HG02970 (cell line): ENCODE measurements around the gene MAVS.

Source experiments
- ATAC-seq: cut with Tn5 transposase; IDR thresholded peaks from one replicate; pipeline ENCODE4 v1.9.1; 2021; ENCODE audit warnings: mild to moderate bottlenecking, moderate library complexity, moderate number of reproducible peaks; ENCODE audit not compliant: unreplicated experiment, low FRiP score

Gene MAVS

GRCh38 chr20:3846740-3847428 lies at the start of gene MAVS:
MAVS (plus strand) TSS chr20:3846834; CDS start chr20:3854625, 7,791 bp downstream.
- peak; percentile 91 for ATAC-seq

GRCh38 chr20:3797226-3797545 lies 49.4 kb upstream of the MAVS start:
- no peak for ATAC-seq

GRCh38 chr20:3797592-3798372 lies 48.9 kb upstream of the MAVS start:
- no peak for ATAC-seq

- ATAC-seq = no peak
Observed at GRCh38 chr20:3798373-3798768, 48.3 kb upstream of the MAVS start.

DNA sequence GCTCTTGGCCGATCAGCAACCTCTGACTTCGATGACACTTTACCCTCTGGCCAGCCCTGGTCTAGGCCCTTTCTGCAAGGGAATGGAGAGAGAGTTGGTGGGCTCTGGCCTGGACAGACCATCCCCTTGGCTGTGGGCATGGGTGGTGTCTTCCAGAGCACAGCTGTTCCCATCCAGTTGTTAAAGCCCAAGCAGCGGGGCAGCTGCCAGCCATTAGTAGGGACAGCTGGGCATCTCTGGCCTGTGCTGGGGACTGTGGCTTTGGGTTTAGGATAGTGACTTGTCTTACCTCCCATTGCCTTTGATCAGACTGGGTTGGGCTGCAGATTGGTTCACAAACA lies 47.8 kb upstream of the MAVS start:
- ATAC-seq = no peak

GRCh38 chr20:3800256-3800877 lies 46.3 kb upstream of the MAVS start:
- no peak for ATAC-seq

GRCh38 chr20:3800878-3801260 lies 45.8 kb upstream of the MAVS start:
- no peak for ATAC-seq

- ATAC-seq = no peak
Observed at GRCh38 chr20:3801299-3801698, 45.3 kb upstream of the MAVS start.

DNA sequence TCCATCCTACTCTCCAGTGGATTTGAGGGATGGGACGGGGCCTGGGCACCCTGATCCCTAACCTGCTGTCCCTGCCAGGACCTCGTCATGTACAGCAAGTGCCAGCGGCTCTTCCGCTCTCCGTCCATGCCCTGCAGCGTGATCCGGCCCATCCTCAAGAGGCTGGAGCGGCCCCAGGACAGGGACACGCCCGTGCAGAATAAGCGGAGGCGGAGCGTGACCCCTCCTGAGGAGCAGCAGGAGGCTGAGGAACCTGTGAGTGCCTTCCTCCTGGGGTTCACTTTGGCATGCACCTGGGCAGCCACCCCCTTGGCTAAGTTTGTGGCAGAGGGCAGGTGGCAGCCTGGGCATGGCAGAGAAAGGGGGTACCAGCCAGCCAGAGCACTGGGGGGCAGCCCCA lies 44.8 kb upstream of the MAVS start:
- ATAC-seq = no peak

GRCh38 chr20:3802524-3803239 lies 44.0 kb upstream of the MAVS start:
- no peak for ATAC-seq

DNA sequence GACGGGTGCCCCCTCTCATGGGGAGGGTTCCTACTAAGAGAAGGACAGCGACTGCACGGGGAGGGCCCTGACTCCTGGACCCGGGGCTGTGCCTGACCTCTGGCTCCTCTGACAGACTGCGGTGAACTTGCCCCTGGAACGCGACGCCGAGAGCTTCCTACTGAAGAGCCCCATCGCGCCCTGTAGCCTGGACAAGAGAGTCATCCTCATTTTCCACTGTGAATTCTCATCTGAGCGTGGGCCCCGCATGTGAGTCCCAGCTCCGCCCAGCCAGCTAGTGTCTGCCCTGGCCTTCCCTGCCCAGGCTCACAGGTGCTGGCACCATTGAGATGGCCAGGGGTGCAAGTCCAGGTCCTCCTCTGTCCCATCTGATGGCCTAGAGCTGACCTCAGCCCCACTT lies 43.3 kb upstream of the MAVS start:
- no peak for ATAC-seq

DNA sequence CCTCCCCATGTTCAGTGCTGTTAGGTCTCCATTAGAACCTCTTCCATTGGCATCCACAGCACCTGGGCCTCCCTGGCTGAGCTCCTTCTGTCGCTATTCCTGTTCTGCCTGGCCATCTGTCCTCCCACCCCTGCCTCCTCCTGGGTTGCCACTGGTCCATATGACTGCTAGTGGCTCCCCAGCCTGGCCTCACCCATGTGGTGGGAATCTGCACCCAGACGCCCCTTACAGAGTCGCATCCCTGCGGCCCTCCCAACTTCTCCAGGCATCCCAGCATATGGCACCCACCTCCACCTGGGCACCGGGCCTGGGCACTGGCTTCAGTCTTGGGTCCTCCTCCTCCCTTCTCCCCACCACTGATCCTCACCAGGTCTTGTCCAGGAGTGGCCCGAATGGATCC lies 42.8 kb upstream of the MAVS start:
- ATAC-seq = no peak

GRCh38 chr20:3804254-3804751 lies 42.3 kb upstream of the MAVS start:
- no peak for ATAC-seq

- ATAC-seq = no peak
Observed at GRCh38 chr20:3804781-3805180, 41.9 kb upstream of the MAVS start.

- no peak for ATAC-seq
Observed at GRCh38 chr20:3808544-3808943, 38.1 kb upstream of the MAVS start.

GRCh38 chr20:3811467-3812258 lies 35.0 kb upstream of the MAVS start:
- ATAC-seq = no peak

DNA sequence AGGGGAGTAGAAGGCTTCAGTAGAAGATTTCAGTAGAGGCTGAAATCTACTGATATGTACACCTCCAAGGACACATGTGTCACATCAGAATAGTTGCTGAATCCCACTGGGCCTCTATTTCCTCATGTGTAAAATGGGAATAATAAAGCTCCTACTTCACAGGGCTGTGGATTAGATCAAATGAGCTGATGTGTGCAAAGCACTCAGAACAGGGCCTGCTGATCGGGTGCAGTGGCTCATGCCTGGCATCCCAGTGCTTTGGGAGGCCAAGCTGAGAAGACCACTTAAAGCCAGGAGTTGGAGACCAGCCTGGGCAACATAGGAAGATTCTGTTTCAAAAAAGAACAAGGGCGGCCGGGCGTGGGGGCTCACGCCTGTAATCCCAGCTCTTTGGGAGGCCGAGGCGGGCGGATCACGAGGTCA lies 34.4 kb upstream of the MAVS start:
- no peak for ATAC-seq

GRCh38 chr20:3812975-3813847 lies 33.4 kb upstream of the MAVS start:
- no peak for ATAC-seq

GRCh38 chr20:3813848-3814581 lies 32.6 kb upstream of the MAVS start:
- ATAC-seq = no peak
